ENCODE data around the gene EIF4EBP3.

Gene EIF4EBP3

DNA sequence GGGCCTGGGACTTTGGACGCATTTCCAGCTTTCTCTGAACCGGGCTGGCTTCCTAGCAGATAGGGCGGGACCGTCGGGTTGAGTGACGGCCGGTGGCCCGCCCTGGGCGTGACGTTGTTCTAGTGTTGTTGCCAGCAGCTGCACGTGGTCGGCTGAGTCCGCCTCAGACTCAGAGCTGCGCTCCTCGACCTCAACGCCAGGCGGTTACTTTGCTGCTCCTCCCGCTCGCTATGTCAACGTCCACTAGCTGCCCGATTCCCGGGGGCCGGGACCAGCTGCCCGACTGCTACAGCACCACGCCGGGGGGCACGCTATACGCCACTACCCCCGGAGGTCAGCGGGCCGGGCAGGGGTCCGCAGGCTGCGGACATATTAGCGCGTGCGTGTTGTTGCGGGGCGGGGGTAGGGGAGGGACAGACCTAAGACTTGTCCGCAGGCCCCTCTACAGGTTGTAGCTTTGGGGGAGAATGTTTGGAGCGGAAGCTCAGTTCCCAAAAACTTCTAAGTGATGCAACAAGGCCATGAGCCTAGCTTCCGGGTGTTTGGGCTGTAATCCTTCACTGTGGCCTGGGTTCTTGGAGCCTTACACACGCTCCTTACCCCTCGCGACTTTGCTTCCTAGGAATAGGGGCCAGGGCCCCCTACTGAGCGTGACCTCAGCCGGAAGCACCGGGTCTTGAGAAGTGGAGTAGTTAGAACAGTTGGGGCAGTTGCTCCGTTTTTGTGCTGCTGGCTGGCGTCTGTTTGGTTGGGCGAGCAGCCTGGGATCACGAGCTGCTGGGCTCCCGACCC lies at the start of gene EIF4EBP3:
EIF4EBP3 (plus strand) TSS at position 155 of the 792 bp plus-strand sequence; CDS start at position 231, 76 bp downstream.
- peak; percentile 85 to 90 for DNase-seq

DNA sequence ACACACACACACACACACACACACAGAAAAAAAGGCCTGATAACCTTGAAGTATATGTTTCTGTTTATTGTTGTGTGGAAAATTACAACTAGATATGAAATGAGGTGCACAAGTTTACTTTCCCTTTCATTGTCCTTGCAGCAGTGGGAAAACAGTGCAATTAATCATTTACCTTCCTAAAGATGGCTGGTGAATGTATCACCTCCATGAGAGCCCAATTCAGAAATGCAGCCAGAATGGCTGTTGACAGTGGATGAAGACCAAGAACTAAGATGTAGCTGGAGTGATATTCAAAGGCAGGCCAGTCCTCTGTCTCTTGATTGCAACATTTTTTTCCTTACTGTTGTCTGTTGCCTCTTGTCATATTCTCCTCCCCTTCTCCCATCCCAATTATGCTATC lies 49.6 kb upstream of the EIF4EBP3 start:
- no peak for DNase-seq

DNA sequence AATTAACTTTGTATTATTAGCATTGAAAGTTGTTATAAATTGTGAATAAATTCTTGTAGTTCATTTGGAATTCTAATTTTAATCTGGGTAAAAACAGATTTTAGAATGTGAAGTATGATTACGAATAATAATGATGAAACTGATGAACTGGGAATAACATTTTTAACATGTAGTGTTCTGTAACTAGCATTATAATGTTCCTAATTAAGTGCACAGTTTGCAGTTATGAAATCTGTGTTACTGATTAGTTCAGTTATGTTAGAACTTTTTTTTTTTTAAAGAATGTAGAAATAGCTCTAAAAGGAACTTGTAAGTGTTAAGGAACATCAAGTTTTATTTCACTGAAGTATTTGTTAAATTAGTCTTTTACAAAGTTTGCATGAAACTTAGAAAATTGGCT lies 48.9 kb upstream of the EIF4EBP3 start:
- DNase-seq = no peak

DNA sequence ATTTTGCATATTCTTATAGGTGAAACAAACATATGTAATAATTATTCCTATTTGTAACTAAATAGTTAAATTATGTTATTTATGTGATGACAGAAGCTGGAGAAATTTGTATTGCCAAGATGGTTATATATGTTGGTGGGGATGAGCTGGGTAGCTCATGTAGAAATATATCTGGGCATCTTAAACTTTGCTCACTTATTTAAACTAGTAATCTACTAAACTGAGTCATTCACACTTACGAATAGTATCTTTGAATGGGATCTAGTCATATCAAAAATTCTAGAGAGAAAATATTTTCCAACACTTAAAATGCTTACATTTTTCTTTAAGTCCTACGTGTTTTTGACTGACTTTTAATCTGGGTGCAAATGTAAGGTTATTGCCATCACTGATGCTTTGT lies 44.6 kb upstream of the EIF4EBP3 start:
- no peak for DNase-seq

DNA sequence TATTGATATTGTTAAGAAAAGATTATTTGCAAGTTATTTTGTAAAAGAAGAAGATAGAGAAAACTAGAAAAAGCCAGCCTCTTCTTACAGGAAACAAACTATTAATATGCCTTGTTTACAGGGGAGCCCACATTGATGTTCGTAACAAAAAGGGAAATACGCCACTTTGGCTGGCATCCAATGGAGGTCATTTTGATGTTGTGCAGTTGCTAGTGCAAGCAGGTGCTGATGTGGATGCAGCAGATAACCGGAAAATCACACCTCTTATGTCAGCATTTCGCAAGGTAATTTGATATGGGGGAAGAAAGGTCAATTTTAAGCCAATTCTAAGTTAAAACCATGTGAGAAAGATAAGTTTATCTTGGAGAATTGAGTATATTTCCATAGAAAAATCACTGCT lies 37.6 kb upstream of the EIF4EBP3 start:
- DNase-seq = no peak

DNA sequence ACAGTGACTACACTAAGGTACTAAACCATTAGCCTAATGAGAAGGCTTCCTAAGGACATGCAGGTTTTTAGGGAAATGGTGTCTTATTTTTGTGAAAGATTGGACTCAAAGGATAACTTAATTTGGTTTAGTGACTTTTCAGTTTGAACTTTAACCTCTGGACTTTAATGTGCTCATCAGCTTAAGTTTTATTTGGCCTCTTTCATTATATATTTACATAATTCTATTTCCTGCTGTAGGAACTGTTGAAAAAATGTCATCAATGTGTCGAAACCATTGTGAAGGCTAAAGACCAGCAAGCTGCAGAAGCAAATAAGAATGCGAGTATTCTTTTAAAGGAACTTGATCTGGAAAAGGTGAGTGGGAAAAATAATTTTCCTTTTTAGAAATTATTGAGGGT lies 34.3 kb upstream of the EIF4EBP3 start:
- no peak for DNase-seq

DNA sequence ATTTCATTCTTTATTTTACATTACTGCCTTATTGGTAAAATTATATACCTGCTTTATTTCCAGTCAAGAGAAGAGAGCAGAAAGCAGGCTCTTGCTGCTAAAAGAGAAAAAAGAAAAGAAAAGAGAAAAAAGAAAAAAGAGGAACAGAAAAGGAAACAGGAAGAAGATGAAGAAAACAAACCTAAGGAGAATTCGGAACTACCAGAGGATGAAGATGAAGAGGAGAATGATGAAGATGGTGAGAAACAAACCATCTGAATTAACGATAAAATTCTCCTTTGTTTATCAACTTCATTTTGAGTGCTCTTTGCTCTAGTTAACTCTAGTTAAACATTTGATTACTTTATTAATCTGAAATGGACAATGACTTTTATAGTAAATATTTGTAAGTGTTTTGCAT lies 23.5 kb upstream of the EIF4EBP3 start:
- DNase-seq = no peak

DNA sequence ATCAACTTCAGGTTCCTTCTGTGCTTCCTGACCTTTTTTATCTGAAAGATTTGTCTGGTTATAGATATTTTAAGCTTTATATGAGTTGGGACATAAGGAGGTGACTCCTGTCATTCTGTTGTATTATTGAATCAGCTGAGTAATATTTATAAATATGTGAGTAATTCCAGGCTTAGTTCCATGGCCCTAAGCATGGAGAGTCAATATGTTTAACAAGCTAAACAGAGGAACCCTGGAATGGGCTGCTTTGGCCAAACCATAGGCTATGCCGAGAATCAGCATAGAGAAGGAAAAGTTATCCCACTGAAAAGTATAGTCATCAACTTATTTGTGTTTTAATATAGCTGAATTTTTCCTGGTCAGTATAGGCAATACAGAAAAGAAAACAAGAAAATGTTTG lies 7.2 kb upstream of the EIF4EBP3 start:
- DNase-seq = no peak

DNA sequence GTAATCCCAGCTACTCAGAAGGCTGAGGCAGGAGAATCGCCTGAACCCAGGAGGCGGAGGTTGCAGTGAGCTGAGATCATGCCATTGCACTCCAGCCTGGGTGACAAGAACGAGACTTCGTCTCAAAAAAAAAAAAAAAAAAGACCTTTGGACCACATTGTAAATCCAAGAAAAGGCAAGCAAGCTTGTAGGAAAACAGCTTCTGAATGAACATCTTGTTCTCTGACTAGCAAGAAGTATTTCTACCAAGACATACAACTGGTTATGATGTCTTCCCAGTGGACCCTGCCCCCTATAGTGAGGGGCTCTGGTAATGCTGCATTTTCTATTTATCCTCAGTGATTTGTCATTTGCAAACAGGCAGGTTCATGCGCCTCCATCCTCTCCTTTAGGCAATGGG lies 4.5 kb upstream of the EIF4EBP3 start:
- DNase-seq = no peak

DNA sequence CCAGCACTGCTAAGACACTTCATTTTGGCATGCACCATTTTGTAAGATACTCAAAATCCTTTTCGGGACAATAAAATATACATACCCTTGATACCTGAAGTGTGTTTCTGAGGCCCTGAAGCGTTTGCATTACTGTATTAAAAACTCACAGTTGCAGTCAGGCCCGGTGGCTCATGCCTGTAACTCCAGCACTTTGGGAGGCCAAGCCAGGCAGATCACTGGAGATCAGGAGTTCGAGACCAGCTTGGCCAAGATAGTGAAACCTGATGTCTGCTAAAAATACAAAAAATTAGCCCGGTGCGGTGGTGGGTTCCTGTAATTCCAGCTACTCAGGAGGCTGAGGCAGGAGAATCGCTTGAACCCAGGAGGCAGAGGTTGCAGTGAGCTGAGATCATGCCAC lies 2.5 kb upstream of the EIF4EBP3 start:
- DNase-seq = no peak

DNA sequence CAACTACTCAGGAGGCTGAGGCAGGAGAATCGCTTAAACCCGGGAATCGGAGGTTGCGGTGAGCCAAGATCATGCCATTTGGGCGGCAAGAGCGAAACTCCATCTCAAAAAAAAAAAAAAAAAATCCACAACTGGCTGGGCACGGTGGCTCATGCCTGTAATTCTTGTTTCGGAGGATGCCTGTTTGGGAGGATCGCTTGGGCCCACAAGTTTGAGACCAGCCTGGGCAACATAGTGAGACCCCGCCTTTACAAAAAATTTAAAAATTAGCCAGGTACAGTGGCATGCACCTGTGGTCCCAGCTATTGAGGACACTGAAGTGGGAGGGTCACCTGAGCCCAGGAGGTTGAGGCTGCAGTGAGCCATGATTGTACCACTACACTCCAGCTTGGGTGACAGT lies 1.9 kb upstream of the EIF4EBP3 start:
- no peak for DNase-seq

DNA sequence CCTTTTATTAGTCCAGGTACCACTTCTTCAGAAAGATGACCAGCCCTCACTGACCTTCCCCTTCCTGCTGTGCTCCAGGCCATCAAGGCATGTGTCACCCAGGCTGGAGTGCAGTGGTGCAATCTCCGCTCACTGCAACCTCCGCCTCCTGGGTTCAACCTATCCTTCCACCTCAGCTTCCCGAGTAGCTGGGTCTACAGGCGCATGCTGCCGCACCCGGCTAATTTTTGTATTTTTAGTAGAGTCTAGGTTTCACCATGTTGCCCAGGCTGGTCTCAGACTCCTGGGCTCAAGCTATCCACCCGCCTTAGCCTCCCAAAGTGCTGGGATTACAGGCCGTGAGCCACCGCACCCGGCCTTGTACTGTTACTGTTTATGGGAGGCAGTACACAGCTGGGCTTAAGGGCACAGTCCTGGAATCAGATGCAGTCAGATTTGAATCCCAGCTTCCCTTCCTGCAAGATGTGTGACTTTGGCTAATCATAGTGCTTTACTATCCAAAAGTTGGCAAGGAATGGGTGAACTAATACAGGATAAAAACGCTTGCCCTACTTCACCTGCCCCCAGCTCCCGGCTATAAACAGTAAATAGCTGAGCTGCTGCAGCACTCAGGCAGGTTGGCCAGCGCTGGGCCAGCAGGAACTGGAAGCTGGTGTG lies 483 bp upstream of the EIF4EBP3 start:
- no peak for DNase-seq

DNA sequence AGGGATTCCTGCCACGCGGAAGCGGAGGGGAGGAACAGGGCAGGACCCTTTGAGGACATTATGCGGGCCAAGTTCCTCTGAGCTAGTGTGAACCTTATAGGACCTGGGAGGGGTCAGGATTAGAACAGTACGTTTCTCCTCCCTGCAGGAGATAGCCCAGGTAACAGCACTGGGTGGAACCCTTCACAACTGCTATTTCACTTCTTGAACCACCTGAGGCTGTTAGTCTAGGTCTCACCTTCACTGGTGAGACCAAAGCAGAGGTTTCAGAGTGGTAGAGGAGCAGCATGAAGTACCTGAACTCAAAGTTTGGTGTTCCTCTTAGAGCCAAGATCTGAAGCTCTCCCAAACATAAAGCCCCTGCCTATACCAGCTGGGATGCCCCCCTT lies 832 bp downstream of the EIF4EBP3 start:
- no peak for DNase-seq

DNA sequence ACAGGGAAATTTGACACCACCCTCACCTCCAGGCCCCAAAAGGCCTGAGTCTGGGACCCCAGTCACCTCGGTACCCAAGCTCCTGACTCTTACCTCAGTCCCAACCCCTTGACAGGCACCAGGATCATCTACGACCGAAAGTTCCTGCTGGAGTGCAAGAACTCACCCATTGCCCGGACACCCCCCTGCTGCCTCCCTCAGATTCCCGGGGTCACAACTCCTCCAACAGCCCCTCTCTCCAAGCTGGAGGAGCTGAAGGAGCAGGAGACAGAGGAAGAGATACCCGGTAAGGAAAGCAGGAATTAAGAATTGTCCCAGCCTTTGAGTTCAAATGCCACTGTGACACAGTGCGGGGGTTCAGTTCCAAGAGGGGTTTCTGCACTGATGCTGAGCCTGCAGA lies 1.3 kb downstream of the EIF4EBP3 start:
- DNase-seq = peak in 1 of 2 experiments; percentile 20

DNA sequence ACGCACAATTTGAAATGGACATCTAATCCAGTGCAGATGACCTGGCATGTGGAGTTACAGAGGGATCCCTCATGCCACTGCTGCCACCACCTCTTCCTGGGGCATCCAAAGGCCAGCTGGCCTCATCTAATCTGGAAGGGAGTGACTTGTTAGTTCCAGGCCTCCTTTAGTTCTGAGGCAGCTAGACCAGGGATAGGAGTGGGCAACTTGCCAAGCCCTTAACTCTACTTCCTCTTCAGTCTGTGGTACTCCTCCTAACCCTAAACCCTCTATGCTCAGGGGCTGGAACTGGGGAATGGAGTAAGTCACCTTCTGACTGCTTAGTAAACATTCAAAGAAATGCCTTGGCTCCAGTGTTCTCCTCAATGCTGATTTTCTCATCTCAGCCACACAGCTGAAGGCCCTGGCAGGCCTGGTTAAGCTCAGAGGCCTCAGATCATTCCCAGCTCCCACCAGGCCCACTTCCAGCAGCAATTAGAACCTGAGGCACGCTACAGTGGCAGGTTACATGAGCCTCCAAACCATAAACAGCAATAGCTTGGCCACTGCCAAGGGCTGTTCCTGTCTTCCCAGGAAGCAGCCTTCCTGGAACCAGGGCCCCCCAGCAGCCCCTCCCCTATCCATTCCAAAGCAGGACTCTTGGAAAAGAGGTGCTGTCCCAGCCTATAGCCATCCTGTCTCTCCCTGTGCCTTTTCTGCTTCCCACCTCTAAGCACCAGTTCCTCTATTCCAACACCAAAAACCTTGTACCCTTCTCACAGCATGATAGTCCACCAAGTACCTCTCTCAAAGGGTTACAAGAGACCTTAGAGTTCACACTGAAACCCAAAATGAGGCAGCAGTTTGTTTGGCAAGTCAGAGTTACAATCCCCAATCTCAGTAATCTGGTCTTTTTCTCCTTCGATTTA lies 2.0 kb downstream of the EIF4EBP3 start:
- peak in 1 of 2 experiments; percentile 19 for DNase-seq

DNA sequence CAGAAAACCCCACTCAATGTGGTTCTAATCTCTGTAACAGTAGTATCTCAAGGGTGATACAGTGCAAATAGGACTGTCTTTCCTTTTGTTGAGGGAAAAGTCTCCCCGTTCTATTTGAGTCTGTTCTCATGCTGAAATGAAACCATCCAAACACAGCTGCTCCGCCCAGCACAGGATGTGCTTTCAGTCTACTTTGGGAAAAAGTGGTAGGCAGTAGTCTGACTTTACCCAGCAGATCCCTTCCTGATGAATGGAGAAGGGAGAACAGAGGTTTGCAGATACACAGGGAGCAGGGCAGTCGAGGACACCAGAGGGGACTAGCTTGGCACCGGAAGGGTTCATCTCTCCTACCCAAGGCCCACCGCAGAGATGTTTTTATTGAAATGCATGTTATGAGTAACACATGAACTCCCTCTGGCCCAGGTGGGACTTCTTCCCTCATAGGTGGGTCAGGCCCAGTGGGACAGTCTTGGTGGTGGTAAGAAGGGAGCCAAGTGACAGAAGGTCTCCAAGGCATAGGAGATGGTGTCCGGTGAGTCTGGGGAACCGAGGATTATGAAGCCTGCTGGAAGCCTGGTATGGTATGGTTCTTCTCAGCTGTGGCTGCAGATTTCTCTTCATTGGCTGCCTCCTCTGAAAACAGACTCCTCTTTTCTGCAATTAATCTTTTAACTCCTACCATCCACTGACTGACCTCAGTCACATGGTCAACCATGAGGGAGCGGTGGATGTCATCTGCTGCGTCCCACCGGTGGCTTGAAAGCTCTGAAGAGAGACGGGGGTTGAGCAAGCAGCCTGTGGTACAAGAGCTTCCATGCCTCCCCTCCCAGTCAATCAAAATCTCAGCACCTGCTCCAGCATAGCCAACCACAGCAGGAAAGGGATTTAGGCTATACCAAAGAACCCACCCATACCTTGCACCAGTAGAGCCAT lies 3.0 kb downstream of the EIF4EBP3 start:
- no peak for DNase-seq

DNA sequence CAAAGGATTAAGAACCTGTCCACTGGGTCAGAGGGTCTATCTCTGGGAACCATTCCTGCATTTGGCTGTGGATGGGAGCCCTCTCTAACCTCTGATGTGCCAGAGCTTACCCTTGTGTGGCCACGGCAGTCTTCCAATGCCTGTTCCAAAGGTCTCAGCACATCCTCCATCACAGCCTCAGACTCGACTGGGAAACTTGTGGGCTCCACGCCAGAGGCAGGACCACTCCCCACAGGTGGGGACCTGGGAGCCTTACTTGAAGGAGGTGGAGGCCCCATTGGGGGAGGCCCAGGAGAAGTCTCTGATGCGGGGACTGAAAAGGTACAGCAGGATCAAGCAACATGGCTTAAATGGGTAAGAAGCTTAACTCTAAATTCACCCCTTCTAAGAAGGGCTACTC lies 4.4 kb downstream of the EIF4EBP3 start:
- DNase-seq = no peak

DNA sequence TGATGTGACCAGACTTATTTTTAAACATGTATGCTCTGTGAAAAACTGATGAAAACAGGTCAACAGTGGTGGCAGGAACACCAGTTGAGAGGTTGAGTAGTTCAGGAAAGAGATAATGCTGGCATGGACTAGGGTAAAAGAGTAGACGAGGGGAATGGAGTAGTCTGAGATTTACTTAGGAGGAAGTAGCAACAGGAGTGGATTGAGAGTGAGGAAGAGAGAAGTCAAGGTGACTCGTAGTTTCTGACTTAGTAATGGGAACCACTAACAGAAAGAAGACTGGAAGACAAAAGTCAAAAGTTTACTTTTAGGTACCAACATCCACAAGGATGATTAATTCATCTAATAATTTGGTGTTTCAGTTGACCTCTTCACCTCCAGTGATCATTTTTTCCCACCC lies 6.2 kb downstream of the EIF4EBP3 start:
- no peak for DNase-seq

DNA sequence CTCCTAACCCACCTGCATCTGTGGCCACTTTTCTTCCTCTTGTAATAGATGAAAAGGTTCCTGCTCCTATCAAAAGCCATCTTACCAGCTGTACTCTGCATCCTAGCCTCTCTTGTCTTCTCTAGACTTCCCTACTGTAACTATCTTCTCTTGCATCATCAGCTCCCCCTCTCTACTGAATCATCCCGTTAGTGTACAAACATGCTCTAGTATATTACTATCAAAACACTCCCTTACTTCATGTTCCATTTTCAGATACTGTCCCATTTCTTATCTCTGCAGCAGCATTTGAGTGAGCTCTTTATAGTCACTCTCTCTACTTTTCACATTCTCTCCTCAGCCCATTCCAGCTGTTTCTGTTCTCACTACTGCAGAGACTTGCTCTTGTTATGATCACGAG lies 7.0 kb downstream of the EIF4EBP3 start:
- DNase-seq = no peak

DNA sequence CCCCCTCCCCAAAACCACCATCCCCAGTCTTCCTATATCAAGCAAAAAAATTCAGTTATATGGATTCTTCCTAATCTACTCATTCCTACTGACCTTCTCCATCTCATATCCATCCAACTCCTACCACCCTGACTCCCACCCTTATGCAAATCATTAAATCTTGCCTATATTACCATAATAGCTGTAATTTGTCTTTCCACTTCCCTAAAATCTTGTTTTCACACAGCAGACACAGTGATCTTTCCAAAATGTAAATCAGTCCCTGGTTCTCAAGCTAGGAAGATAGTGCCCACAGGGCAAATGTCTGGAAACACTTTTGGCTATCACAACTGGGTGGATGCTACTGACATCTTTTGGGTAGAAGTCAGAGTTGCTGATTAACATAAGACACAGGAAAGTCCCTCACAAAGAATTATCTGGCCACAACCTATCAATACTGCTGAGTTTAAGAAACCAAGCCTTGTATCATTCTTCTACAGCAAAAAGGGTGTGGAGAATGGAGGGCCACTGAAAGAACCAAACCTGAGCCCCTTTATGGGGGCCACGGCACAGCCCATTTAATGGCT lies 8.4 kb downstream of the EIF4EBP3 start:
- DNase-seq = no peak

DNA sequence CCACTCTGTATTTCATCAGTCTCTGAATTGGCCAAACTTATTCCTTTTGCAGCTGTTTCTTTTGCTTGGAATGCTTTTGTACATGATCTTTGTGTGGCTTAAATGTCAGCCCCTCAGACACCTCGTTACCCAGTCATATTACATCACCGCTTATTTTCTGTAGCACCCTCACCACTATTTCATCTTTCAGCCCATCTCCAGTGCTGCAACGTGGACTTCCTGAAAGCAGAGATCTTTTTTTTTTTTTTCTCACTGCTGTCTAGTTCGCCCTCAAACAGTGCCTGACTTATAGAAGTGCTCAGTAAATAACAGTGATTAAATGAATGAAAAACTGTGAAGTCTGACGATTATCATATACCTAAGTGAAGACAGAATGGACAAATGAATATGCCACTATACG lies 9.0 kb downstream of the EIF4EBP3 start:
- no peak for DNase-seq
